HG02759 (cell line): ENCODE measurements around the gene GTF2IRD2.
"Not testable (repeated sequence)": the region's sequence is repeated elsewhere in the genome, so short reads cannot be mapped to it uniquely, and the experiment has no call there.

Experiments
- ATAC-seq: cut with Tn5 transposase; IDR thresholded peaks from one replicate; pipeline ENCODE4 v1.9.1; 2021; ENCODE audit warnings: mild to moderate bottlenecking, moderate library complexity; ENCODE audit not compliant: unreplicated experiment

The GTF2IRD2 gene

GRCh38 chr7:74850833-74851721 lies at the start of gene GTF2IRD2:
Gene GTF2IRD2, minus strand, starts transcription at chr7:74851605. Its CDS starts 15,227 bp downstream, at chr7:74836378.
- peak; percentile 90 for ATAC-seq

- peak; percentile 74 for ATAC-seq
These were observed 39.0 kb upstream of the GTF2IRD2 start for GRCh38 chr7:74890158-74891123.

- peak; percentile 13 for ATAC-seq
These were observed 38.2 kb upstream of the GTF2IRD2 start for GRCh38 chr7:74889518-74890129.

GRCh38 chr7:74885295-74885694 lies 33.9 kb upstream of the GTF2IRD2 start:
- ATAC-seq, result not testable (repeated sequence)

GRCh38 chr7:74882110-74882509 lies 30.7 kb upstream of the GTF2IRD2 start:
- not testable (repeated sequence) for ATAC-seq

GRCh38 chr7:74874748-74875512 lies 23.5 kb upstream of the GTF2IRD2 start:
- not testable (repeated sequence) for ATAC-seq

GRCh38 chr7:74874104-74874747 lies 22.8 kb upstream of the GTF2IRD2 start:
- not testable (repeated sequence) for ATAC-seq

- not testable (repeated sequence) for ATAC-seq
These were observed 21.1 kb upstream of the GTF2IRD2 start for GRCh38 chr7:74872542-74872941.

- not testable (repeated sequence) for ATAC-seq
These were observed 14.4 kb upstream of the GTF2IRD2 start for GRCh38 chr7:74865777-74866176.

GRCh38 chr7:74849853-74850252 lies 1.6 kb downstream of the GTF2IRD2 start:
- not testable (repeated sequence) for ATAC-seq

- ATAC-seq, result not testable (repeated sequence)
These were observed 21.0 kb downstream of the GTF2IRD2 start for GRCh38 chr7:74830411-74830810.

GRCh38 chr7:74829959-74830358 lies 21.4 kb downstream of the GTF2IRD2 start:
- ATAC-seq, result not testable (repeated sequence)

- ATAC-seq, result not testable (repeated sequence)
These were observed 30.1 kb downstream of the GTF2IRD2 start for GRCh38 chr7:74821259-74821658.

GRCh38 chr7:74820146-74820805 lies 31.1 kb downstream of the GTF2IRD2 start:
- ATAC-seq, result peak; percentile 91

- not testable (repeated sequence) for ATAC-seq
These were observed 35.5 kb downstream of the GTF2IRD2 start for GRCh38 chr7:74815882-74816281.

GRCh38 chr7:74798644-74799043 lies 52.8 kb downstream of the GTF2IRD2 start:
- ATAC-seq, result not testable (repeated sequence)

- not testable (repeated sequence) for ATAC-seq
These were observed 53.4 kb downstream of the GTF2IRD2 start for GRCh38 chr7:74797848-74798622.

- not testable (repeated sequence) for ATAC-seq
These were observed 62.1 kb downstream of the GTF2IRD2 start for GRCh38 chr7:74789200-74789736.
